ENCODE measurements around the gene TLR6. TPM values are rescaled to one million over a fixed set of nuclear protein-coding genes. Genes with fewer than 3 reads are reported as not detected.

TLR6 gene
- total RNA-seq, 1 experiment from 2014 or later: 0.11 TPM

GRCh38 chr4:38860788-38861424 is 4.3 kb upstream of the TLR6 start (continued):
- TF ChIP-seq E2F5 (CRISPR knock-in tag; IDR thresholded peaks at IDR 0.05): no peak
- TF ChIP-seq JAZF1 (CRISPR knock-in tag; IDR thresholded peaks at IDR 0.05): no peak

DNA sequence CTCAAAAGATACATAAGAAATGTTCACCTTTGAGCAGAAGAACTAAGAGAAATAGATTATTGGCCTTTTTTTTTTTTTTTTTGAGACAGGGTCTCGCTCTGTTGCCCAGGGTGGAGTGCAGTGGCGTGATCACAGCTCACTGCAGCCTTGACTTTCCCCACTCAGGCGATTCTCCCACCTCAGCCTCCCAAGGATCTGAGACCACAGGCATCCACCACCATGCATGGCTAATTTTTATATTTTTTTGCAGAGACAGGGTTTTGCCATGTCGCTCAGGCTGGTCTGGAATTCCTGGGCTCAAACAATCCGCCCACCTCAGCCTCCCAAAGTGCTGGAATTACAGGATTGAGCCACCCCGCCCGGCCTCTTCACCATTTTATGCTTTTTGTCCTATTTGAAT is 2.9 kb upstream of the TLR6 start:
- TF ChIP-seq ESRRA (CRISPR knock-in tag; IDR thresholded peaks at IDR 0.05; ENCODE audit: borderline replicate concordance): no peak
- no peak for TF ChIP-seq HMGXB4 (CRISPR knock-in tag; IDR thresholded peaks at IDR 0.05)
- TF ChIP-seq ELF4 (CRISPR knock-in tag; IDR thresholded peaks at IDR 0.05; ENCODE audit: low read depth): no peak
- no peak for TF ChIP-seq TEAD1 (CRISPR knock-in tag; IDR thresholded peaks at IDR 0.05)
- no peak for TF ChIP-seq ZNF532 (CRISPR knock-in tag; IDR thresholded peaks at IDR 0.05; ENCODE audit: borderline replicate concordance)
- TF ChIP-seq RELA (CRISPR knock-in tag; IDR thresholded peaks at IDR 0.05; ENCODE audit: borderline replicate concordance): no peak
- no peak for TF ChIP-seq ATF6 (CRISPR knock-in tag; IDR thresholded peaks at IDR 0.05)
- Mint-ChIP-seq H3K4me1 (peaks cover 19% of the 10 kb centered on the region), H3K9me3 (no peaks in the 10 kb centered on the region), H3K27ac (no peak overlapping the region), H3K36me3 (no peaks in the 10 kb centered on the region), H3K27me3 (ENCODE audit: low read depth) (peaks cover 5% of the 10 kb centered on the region; the same call in 1 of the 2 replicates), H3K4me3 (no peak overlapping the region)
- ATAC-seq: no peak
- POLR2A ChIA-PET: no interaction called here
- CTCF ChIA-PET: interaction anchor here (0.8 to 1.9 kb wide), 4 partner anchors 20 to 660 kb away, joined by 4 to 45 read pairs (median 9); partner anchors contain the start of gene TLR10
- no peak for DNase-seq (ENCODE audit: low spot score)

- Mint-ChIP-seq H3K36me3 (no peaks in the 10 kb centered on the region), H3K9me3 (no peaks in the 10 kb centered on the region), H3K4me3 (no peak overlapping the region), H3K4me1 (peaks cover 19% of the 10 kb centered on the region), H3K27me3 (ENCODE audit: low read depth) (no peaks in the 10 kb centered on the region), H3K27ac (no peak overlapping the region)
- POLR2A ChIA-PET: no interaction called here
- CTCF ChIA-PET: no interaction called here
- ATAC-seq: no peak
- TF ChIP-seq ZNF671 (CRISPR knock-in tag; IDR thresholded peaks at IDR 0.05): no peak
- TF ChIP-seq GABPB1 (CRISPR knock-in tag; IDR thresholded peaks at IDR 0.05): no peak
- TF ChIP-seq OVOL2 (CRISPR knock-in tag; IDR thresholded peaks at IDR 0.05; ENCODE audit: borderline replicate concordance): no peak
- TF ChIP-seq ZSCAN18 (CRISPR knock-in tag; IDR thresholded peaks at IDR 0.05): no peak
- no peak for DNase-seq (ENCODE audit: low spot score)
Observed at GRCh38 chr4:38858097-38858420, 1.4 kb upstream of the TLR6 start.
